GM06990 (cell line): ENCODE results near the gene RHEB.

Experiments used
- DNase-seq: peaks from one replicate; pipeline ENCODE4 v3.0.0-alpha.2; 2011; ENCODE audit not compliant: insufficient read length; ENCODE audit errors: extremely low read depth
- H3K27me3 ChIP-seq: replicated peaks from 2 replicates; pipeline ENCODE4 v1.6.0; 2011; ENCODE audit warnings: low read length; ENCODE audit not compliant: control insufficient read depth, insufficient read depth
- H3K36me3 ChIP-seq: 2 replicates; pipeline ENCODE4 v1.5.1; 2011; ENCODE audit warnings: low read length; ENCODE audit not compliant: control insufficient read depth, insufficient read depth
- H3K4me3 ChIP-seq: replicated peaks from 2 replicates; pipeline ENCODE4 v1.5.1; 2011; ENCODE audit warnings: low read depth, mild to moderate bottlenecking, control low read depth, low read length
- CTCF ChIP-seq: IDR thresholded peaks from 2 replicates; pipeline ENCODE4 v1.5.1; 2011; ENCODE audit warnings: low read length, control low read depth, mild to moderate bottlenecking, inconsistent platforms; ENCODE audit not compliant: insufficient read depth, poor library complexity, severe bottlenecking

Gene RHEB

GRCh38 chr7:151448261-151449252 lies 71.1 kb downstream of the RHEB start:
- TF ChIP-seq CTCF: peak; percentile 73
- peak overlapping the region; percentile 53 for H3K4me3 ChIP-seq
- H3K36me3 ChIP-seq: no peaks in the 10 kb centered on the region
- no peaks in the 10 kb centered on the region; the same call in 1 of the 2 replicates for H3K27me3 ChIP-seq
- DNase-seq: peak; percentile 64

- no peaks in the 10 kb centered on the region for H3K36me3 ChIP-seq
- TF ChIP-seq CTCF: no peak
- peak overlapping the region; percentile 53 for H3K4me3 ChIP-seq
- DNase-seq: no peak
- H3K27me3 ChIP-seq: no peaks in the 10 kb centered on the region; the same call in none of the 2 replicates
These were observed 71.8 kb downstream of the RHEB start for GRCh38 chr7:151447901-151448260.

GRCh38 chr7:151447312-151447711 lies 72.4 kb downstream of the RHEB start:
- Histone ChIP-seq H3K27me3 (no peaks in the 10 kb centered on the region; the same call in none of the 2 replicates), H3K36me3 (no peaks in the 10 kb centered on the region), H3K4me3 (no peak overlapping the region)
- TF ChIP-seq CTCF: no peak
- DNase-seq: no peak

- DNase-seq: no peak
- Histone ChIP-seq H3K27me3 (no peaks in the 10 kb centered on the region; the same call in 1 of the 2 replicates), H3K4me3 (no peak overlapping the region), H3K36me3 (no peaks in the 10 kb centered on the region)
- TF ChIP-seq CTCF: no peak
These were observed 73.3 kb downstream of the RHEB start for GRCh38 chr7:151446412-151446811.

- no peak overlapping the region for H3K4me3 ChIP-seq
- no peak for TF ChIP-seq CTCF
- no peak for DNase-seq
- H3K27me3 ChIP-seq: no peaks in the 10 kb centered on the region; the same call in 1 of the 2 replicates
- H3K36me3 ChIP-seq: no peaks in the 10 kb centered on the region
These were observed 75.1 kb downstream of the RHEB start for GRCh38 chr7:151444632-151445031.
